HG02852 (cell line): ENCODE results near the gene SOST.
"Not testable (repeated sequence)": the region's sequence is repeated elsewhere in the genome, so short reads cannot be mapped to it uniquely, and the experiment has no call there.

Experiments used
- ATAC-seq: cut with Tn5 transposase; IDR thresholded peaks from one replicate; pipeline ENCODE4 v1.9.1; 2021; ENCODE audit warnings: mild to moderate bottlenecking, moderate library complexity; ENCODE audit not compliant: unreplicated experiment

The SOST gene

GRCh38 chr17:43758497-43759174 is at the start of gene SOST:
Gene SOST, minus strand, starts transcription at chr17:43758791. Its CDS starts 50 bp downstream, at chr17:43758741.
- no peak for ATAC-seq

- ATAC-seq = no peak
Measured at GRCh38 chr17:43808076-43808475, 49.5 kb upstream of the SOST start.

- no peak for ATAC-seq
Measured at GRCh38 chr17:43805117-43805516, 46.5 kb upstream of the SOST start.

GRCh38 chr17:43803758-43804157 is 45.2 kb upstream of the SOST start:
- no peak for ATAC-seq

- no peak for ATAC-seq
Measured at GRCh38 chr17:43801844-43802243, 43.3 kb upstream of the SOST start.

- ATAC-seq = no peak
Measured at GRCh38 chr17:43800736-43801135, 42.1 kb upstream of the SOST start.

GRCh38 chr17:43799047-43799446 is 40.5 kb upstream of the SOST start:
- no peak for ATAC-seq

- ATAC-seq = not testable (repeated sequence)
Measured at GRCh38 chr17:43798024-43798423, 39.4 kb upstream of the SOST start.

GRCh38 chr17:43792668-43793067 is 34.1 kb upstream of the SOST start:
- ATAC-seq = not testable (repeated sequence)

GRCh38 chr17:43791589-43791988 is 33.0 kb upstream of the SOST start:
- no peak for ATAC-seq

GRCh38 chr17:43790311-43790940 is 31.8 kb upstream of the SOST start:
- ATAC-seq = no peak

- ATAC-seq = no peak
Measured at GRCh38 chr17:43789482-43789881, 30.9 kb upstream of the SOST start.

GRCh38 chr17:43788540-43788939 is 29.9 kb upstream of the SOST start:
- ATAC-seq = no peak

- ATAC-seq = no peak
Measured at GRCh38 chr17:43787728-43788127, 29.1 kb upstream of the SOST start.

- ATAC-seq = no peak
Measured at GRCh38 chr17:43784628-43785101, 26.1 kb upstream of the SOST start.

- ATAC-seq = no peak
Measured at GRCh38 chr17:43784068-43784467, 25.5 kb upstream of the SOST start.

GRCh38 chr17:43782913-43783680 is 24.5 kb upstream of the SOST start:
- ATAC-seq = no peak

- no peak for ATAC-seq
Measured at GRCh38 chr17:43780135-43780534, 21.5 kb upstream of the SOST start, which contains the start of gene CFAP97D1. Gene CFAP97D1, plus strand, starts transcription at chr17:43780435. Its CDS starts 28 bp downstream, at chr17:43780463.

GRCh38 chr17:43779145-43780125 is 20.8 kb upstream of the SOST start:
- ATAC-seq = no peak

GRCh38 chr17:43778337-43779144 is 19.9 kb upstream of the SOST start, which contains the start of gene DUSP3:
Gene DUSP3, minus strand, starts transcription at chr17:43778977. Its CDS starts 53 bp downstream, at chr17:43778924.
- peak; percentile 85 for ATAC-seq
